GM20431 (cell line): ENCODE data around the gene CACNA1A.

Experiments
- in situ Hi-C: fragments of 300-500 bp; cut with MseI, MboI; formaldehyde crosslinking; loops from one replicate; pipeline ENCODE4 v1.15.0; 2020; ENCODE audit warnings: low sequenced_read_pairs; ENCODE audit not compliant: unreplicated experiment

CACNA1A gene

DNA sequence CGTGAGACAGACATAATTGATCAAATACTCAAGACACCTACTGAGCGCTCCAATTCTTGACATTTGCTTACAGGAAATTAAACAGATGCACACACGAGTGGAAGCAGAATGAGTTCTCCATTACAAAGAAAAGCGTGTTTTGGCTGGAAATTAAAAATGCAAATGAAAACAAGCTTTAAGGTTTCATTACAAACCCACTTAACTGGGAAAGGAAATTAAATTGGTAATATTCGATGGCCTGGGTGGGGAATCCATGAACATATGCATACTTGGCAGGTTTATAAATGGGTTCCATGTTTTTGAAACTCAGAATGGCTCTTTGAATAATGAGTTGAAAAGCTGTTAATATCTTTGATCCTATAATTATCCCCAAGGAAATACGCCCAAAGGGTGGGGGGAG, 178.0 kb downstream of the CACNA1A start:
- in situ Hi-C loops: no loop called here

- in situ Hi-C loops: no loop called here
Measured at GRCh38 chr19:13319526-13319925, 186.8 kb downstream of the CACNA1A start.

DNA sequence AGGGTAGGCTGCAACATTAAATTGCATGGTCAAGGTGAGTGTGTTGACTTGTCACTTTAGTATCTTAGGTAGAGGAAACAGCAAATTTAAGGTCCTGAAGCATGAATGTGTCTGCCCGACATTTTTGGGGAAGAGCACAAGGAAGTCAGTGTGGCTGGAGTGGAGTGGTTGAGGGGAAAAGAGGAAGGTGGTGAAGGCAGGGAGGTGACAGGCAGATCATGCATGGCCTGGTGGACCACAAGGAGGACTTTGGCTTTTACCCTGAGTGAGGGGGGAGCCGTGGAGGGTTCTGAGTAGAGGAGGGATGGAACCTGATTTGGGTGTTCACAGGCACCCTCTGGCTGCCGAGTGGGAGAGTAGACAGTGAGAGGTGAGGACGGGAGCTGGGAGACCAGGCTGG, 188.1 kb downstream of the CACNA1A start:
- in situ Hi-C loops: no loop called here

GRCh38 chr19:13315495-13315894, 190.8 kb downstream of the CACNA1A start:
- in situ Hi-C loops: no loop called here

- in situ Hi-C loops: no loop called here
Measured at GRCh38 chr19:13314761-13315160, 191.5 kb downstream of the CACNA1A start.

- in situ Hi-C loops: no loop called here
Measured at GRCh38 chr19:13313875-13314274, 192.4 kb downstream of the CACNA1A start.

- in situ Hi-C loops: no loop called here
Measured at GRCh38 chr19:13309864-13310263, 196.4 kb downstream of the CACNA1A start.

DNA sequence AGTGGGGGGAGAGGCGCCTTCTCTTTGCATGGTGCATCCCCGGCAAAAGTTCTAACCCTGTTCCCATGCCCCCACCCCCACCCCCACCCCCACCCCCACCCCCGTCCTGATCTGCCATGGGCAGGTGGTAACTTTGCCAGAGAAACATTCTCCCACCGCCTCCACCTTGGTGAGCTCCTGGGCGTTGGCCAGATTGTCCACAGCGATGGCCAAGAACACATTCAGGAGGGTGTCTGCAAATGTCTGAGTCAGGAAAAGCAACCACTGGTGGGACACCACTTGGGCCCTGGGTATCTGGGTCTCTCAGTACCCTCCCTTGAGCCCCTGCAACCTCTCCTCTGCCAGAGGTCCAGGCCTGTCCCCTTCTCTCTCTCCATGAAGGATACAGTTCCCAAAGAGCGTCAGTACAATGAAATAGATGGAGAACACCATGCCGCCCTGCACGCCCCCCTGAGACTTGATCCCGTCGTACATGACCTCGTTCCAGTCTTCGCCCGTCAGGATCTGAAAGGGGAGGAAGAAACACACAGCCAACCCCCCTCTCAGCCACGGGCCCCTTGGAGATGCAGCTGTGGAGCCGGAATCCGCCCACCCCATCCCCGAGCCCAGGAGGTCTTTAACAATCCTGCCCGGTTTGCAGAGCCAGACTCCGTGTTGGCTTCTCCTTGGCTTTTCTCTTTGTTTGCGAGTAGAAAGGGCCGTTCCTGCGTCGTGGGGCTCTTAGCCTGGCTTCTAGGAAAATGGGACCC, 202.7 kb downstream of the CACNA1A start:
- in situ Hi-C loops: no loop called here

DNA sequence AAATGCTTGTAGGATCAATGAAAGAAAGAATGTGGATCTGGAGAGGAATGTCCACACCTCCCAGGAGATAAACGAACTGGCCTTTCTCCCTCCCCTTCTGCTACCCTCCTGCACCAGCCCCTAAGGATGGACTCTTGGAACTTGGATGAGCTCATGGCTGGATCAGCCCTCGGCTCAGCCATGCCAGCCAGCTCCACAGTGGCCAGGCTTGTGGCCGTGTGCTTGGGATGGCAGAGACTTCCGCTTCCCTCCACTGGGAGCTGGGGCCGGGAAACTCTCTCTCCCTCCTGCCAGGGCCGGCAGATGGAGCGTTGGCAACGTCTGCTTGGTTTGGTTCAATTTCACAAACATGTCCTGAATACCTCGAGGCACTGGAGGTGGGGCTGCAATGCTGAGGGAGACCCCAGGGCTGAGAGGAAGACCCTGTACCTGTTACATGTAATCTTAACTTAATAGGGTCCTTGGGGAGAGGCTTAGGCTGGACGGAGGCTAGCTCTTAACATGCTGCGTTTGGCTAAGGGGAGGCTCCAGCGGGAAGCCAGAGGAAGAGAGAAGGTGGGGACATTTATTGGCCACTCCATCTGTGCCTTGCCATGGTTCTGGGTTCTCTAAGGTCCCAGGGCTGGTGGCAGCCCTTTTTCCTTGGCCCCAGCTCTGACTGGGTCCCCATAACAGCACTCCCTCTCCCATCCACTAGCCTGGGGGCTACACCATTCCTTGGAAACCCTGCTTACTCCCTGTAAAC, 203.6 kb downstream of the CACNA1A start:
- in situ Hi-C loops: no loop called here

DNA sequence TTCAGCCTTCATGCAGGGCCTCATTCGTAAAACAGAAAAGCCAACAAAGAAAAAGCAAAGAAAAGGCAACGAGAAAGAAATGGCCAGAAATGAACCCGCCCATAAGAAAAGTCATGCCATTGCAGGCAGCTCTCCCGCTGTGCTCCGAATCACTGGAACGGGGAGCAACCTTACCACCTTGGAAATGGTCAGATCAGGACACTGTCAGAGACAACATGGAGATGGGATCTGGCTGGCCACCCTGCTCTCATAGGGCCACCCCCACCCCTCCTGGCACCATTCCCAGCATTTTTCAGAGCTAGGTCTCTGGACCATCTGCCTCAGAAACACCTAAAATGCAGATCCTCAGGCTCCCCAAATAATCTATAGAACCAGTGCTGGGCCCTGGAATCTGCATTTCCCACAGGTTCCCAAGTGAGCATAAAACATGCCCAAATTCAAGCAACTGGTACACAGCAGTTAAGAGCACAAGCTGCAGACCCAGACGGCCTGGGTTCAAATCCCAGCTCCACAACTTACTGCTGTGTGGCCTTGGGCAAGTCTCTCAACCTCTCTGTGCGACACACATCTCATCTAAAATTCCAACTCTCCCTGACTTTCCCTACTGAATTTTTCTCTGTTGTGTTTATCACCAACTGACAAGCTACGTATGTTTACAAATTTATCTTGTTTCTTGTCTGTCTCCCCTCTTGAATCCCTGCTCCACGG, 204.5 kb downstream of the CACNA1A start:
- in situ Hi-C loops: no loop called here

GRCh38 chr19:13300421-13301030, 205.8 kb downstream of the CACNA1A start:
- in situ Hi-C loops: no loop called here

DNA sequence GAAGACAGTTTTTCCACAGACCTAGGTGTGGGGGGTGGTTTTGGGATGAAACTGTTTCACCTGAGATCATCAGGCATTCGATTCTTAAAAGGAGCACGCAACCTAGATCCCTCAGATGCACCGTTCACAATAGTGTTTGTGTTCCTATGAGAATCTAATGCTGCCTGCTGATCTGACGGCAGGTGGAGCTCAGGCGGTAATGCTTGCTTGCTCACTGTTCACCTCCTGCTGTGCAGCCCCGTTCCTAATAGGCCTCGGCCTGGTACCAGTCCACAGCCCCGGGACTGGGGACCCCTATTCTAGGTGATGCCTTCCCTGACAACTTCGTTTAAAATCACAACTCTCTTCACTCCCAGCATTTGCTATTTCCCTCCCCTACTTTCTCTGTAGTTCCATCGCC, 206.4 kb downstream of the CACNA1A start:
- in situ Hi-C loops: no loop called here

DNA sequence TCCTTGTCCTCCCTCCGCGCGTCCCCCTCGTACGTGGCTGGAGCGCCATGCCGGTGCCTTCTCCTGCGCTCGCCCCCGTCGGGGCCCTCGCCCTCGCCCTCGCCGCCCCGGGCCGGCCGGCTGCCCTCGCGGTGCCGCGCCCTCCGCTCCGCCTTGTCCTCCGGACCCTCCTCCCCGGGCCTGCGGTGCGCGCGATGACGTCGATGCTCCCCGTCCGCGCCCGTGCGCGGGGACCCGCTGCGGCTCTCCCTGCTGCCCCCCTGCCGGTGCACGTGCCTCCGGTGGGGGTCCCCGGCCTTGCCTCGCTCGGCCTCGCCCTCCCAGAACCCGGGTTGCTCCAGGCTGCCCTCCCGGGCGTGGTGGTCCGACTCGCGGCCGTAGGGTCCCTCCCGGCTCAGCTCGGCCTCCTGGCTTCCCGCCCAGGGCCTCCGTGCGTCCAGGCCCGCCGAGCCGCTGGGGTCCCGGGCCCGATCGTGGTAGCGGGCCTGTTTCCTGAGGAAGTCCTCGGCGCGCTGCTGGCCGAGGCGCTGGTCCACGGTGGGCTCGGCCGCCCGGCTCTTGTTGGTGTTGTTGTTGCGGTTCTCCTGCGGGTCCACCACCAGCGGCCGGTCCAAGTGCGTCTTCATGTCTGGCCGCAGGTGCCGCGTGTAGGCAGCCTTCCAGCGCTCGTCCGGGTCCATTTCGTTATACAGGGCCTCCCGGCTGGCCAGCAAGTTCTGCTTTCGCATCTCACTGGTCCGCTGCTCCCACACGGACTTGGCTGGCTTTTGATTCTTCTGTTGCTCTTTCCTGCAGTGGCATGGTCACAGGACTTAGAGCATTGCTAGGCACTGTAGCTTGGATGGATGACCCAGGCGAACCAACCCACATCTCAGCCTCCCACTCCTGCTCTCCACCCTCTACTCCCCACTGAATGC, 207.5 kb downstream of the CACNA1A start:
- in situ Hi-C loops: no loop called here

DNA sequence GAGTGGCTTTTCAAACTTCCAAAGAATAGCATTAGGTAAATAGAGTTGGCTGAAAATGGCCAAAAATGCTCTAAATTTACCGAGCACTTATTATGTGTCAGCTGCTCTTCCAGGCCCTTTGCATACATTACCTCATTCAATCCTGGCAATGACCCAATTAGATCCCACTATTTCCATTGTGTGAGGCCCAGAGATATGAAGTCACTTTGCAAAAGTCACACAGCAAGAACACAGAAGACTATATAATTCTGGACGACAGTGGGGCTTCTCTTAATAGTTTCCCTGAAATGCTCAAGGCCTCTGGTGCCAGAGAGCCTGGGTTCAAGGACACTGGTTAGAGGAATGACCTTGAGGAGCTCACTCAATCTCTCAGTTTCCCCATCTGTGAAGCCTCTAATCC, 209.3 kb downstream of the CACNA1A start:
- in situ Hi-C loops: no loop called here

GRCh38 chr19:13294812-13295567, 211.3 kb downstream of the CACNA1A start:
- in situ Hi-C loops: no loop called here

DNA sequence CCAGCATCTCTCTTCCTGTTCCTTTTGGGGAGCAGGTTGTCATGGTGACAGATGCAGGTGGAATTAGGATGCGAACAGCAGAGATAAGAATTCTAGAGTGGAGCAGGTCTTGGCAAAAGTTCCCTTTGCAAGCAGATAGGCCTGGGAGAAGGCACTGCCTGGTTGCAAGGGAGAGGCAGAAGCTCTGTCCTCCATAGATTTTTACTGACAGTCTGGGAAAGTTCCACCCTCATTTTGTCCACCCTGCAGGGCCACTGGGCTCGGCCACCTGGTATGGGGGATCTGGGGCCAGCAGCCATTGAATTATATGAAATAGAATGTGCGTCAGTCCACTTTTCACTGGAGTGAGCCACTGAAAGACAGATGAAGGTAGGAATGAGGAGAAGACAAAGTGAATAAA, 214.4 kb downstream of the CACNA1A start:
- in situ Hi-C loops: no loop called here

DNA sequence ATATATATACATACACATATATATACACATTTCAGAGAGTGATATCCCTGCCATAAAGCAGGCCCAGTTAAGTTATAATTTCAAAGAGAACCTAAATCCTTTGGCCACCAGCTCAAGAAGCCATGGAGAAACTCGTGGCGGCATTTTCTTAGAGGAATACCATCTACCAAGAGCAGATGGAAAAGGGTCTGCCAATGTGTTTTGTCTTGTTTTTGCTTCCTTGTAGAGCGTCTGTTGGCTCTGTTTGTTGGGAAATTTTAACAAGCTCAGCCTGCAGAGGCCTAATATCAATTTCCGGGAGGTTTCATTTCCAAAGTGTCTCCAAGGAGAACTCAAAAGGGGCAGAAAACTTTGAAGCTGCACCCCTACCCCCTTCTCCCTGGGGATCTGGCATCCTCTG, 215.5 kb downstream of the CACNA1A start:
- in situ Hi-C loops: no loop called here

DNA sequence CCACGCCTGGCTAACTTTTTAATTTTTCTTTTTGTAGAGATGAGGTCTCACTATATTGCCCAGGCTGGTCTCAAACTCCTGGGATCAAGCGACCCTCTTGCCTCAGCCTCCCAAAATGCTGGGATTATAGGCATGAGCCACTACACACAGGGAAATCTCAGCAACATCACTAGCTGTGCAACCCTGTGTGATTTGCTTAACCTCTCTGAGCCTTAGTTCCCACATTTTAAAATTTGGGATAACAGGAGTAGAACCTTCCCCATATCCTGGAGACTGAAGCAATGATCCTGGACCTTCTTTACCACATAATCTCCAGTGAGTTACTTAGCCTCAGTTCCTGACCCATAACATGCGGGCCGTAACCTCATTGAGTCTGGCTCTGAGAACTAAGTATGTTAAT, 217.0 kb downstream of the CACNA1A start:
- in situ Hi-C loops: no loop called here
